GM19324 (cell line): ENCODE measurements around the gene NEO1.
"Not testable (repeated sequence)": the region's sequence is repeated elsewhere in the genome, so short reads cannot be mapped to it uniquely, and the experiment has no call there.

Experiments
- ATAC-seq: cut with Tn5 transposase; IDR thresholded peaks from one replicate; pipeline ENCODE4 v1.9.1; 2021; ENCODE audit warnings: mild to moderate bottlenecking, moderate library complexity; ENCODE audit not compliant: unreplicated experiment, low FRiP score

The NEO1 gene

GRCh38 chr15:73190189-73190601 lies 137.9 kb downstream of the NEO1 start:
- no peak for ATAC-seq

GRCh38 chr15:73195166-73195565 lies 142.9 kb downstream of the NEO1 start:
- ATAC-seq: no peak

- ATAC-seq: no peak
Observed at GRCh38 chr15:73196113-73196512, 143.8 kb downstream of the NEO1 start.

GRCh38 chr15:73200339-73200738 lies 148.1 kb downstream of the NEO1 start:
- ATAC-seq: no peak

GRCh38 chr15:73210630-73211029 lies 158.4 kb downstream of the NEO1 start:
- ATAC-seq: no peak

- no peak for ATAC-seq
Observed at GRCh38 chr15:73212424-73212823, 160.2 kb downstream of the NEO1 start.

- not testable (repeated sequence) for ATAC-seq
Observed at GRCh38 chr15:73221450-73221849, 169.2 kb downstream of the NEO1 start.

GRCh38 chr15:73225358-73226015 lies 173.2 kb downstream of the NEO1 start:
- no peak for ATAC-seq

- no peak for ATAC-seq
Observed at GRCh38 chr15:73226093-73226814, 174.0 kb downstream of the NEO1 start.

GRCh38 chr15:73227433-73228056 lies 175.3 kb downstream of the NEO1 start:
- ATAC-seq: no peak

GRCh38 chr15:73228128-73228646 lies 175.9 kb downstream of the NEO1 start:
- ATAC-seq: no peak

GRCh38 chr15:73231661-73232419 lies 179.6 kb downstream of the NEO1 start:
- ATAC-seq: no peak

GRCh38 chr15:73232776-73233175 lies 180.5 kb downstream of the NEO1 start:
- ATAC-seq: no peak

- ATAC-seq: no peak
Observed at GRCh38 chr15:73233623-73234022, 181.4 kb downstream of the NEO1 start.

- no peak for ATAC-seq
Observed at GRCh38 chr15:73237910-73238309, 185.6 kb downstream of the NEO1 start.

- ATAC-seq: no peak
Observed at GRCh38 chr15:73239564-73240215, 187.4 kb downstream of the NEO1 start.

- no peak for ATAC-seq
Observed at GRCh38 chr15:73240866-73241499, 188.7 kb downstream of the NEO1 start.

- ATAC-seq: no peak
Observed at GRCh38 chr15:73244333-73244732, 192.1 kb downstream of the NEO1 start.

- ATAC-seq: no peak
Observed at GRCh38 chr15:73246439-73246838, 194.2 kb downstream of the NEO1 start.

- no peak for ATAC-seq
Observed at GRCh38 chr15:73246898-73247297, 194.6 kb downstream of the NEO1 start.
